ENCODE data around the gene ZEB1.
"Not testable (repeated sequence)": the region's sequence is repeated elsewhere in the genome, so short reads cannot be mapped to it uniquely, and the experiment has no call there.

Gene ZEB1

DNA sequence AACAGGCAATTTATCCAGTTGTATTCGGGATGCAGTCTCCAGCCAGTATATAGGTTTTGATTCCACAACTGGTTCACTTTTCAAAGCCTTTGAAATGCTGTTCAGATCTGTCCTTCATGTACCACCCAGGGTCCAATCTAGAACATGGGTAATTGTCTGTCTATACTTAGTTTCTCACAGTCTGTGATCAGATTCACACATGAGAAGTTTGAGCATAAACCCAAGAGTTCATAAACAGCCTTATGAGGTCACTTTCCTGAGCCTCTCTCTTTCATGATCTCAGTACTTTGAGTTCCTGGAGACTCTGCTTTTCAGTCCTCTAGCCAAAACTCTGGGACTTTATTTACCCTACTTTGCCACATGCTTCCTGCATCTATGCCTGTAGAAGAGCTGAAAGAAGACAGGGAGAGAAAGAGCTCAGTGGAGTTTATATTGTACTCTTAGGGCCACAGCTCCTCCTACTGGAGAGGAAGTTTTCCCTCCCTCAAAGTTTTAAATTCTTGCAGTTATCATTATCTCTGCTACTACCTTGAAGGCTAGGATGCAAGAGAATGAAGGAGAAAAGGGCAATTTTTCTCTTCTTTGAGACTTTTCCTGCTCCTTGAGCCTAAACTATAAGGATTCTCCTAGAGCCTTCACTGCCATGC, 172.0 kb downstream of the ZEB1 start:
- peak in 2 of 51 donors; percentile 1 to 2 for DNase-seq

DNA sequence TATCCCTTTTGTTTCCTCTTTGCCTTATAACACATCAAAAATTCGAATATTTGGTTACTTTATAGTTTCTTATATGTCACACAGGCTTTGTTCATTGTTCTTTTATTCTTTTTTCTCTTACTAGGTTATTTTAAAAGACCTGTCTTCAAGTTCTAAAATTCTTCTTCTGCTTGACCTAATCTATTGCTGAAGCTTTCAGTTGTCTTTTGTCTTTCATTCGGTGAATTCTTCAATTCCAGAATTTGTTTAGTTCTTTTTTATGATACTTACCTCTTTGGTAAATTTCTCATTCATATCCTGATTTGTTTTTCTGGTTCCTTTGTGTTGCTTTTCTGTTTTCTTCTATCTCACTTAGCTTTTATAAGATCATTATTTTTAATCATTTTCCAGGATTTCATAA, 188.4 kb downstream of the ZEB1 start:
- no peak for DNase-seq

DNA sequence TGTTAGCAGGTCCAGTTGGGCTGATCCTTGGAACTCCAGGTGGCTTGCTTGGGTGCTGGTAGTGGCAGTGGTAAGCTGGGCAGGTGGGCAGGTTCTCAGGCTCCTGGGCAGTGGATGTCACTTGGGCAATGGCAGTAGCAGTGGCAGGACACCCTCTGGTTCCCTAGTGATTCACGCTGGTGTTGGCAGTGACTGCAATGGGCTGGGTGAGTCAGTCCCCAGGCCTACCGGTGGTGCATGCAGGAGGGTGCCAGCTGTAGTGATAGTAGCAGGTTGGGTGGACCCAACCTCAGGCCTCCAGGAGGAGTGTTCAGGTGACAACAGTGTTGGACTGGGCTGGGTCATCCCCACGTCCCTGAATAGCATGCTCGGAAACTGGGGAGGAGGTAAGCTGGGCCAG, 189.2 kb downstream of the ZEB1 start:
- DNase-seq, result peak in 1 of 51 donors; percentile 0

DNA sequence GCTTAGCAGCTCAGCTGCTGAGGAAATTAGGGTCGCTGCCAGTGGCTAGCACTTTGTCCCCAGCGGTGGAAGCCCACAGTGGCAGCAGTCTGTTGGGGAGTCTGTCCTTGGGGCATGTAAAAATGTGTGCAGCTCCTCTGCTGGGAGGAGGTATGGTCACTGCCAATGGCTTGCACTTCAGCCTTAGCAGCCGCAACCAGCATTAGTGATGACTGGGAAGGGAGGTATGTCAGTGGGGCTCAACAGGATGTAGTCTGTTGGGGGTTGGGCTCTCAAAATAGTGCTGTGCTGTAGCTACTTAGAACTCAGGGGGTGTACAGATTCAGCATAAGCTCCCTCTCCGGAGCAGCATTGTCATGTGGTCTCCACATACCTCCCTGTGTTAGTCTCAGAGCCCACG, 189.9 kb downstream of the ZEB1 start:
- DNase-seq, result no peak

DNA sequence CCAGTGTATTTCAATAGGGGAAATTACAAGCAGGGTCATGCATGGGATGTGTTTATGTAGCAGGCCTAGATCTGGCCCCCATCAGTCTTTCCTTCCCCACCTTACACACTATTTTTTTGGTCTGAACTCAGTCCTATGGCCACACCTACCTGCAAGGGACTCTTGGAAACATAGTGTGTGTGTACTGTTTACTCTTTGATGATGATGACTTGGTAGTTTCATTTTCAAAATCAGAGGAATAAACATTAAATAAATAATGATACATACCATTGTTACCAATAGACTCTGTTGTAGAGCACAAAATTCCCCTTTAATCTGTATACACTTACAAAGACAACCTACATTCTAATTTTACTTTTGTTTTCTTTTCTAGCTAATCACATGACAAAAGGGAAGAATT, 191.0 kb downstream of the ZEB1 start:
- DNase-seq, result no peak

DNA sequence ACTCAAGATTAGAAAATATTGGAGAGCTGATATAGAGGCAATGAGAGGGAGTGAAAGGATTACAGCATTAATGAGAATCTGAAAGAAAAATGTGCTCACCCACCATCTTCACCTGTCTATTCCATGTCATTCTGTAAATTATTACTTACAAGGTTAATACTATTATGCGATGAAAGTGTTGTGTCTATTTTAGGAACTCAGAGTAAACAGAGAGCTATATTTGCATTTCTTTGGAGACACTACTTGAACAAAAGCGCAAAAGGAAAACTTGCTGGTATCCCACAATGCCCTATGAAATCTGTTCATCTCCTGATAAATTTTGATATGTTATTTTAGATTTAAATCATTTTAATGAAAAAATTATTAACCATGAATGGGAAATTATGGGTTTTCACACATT, 196.1 kb downstream of the ZEB1 start:
- no peak for DNase-seq

DNA sequence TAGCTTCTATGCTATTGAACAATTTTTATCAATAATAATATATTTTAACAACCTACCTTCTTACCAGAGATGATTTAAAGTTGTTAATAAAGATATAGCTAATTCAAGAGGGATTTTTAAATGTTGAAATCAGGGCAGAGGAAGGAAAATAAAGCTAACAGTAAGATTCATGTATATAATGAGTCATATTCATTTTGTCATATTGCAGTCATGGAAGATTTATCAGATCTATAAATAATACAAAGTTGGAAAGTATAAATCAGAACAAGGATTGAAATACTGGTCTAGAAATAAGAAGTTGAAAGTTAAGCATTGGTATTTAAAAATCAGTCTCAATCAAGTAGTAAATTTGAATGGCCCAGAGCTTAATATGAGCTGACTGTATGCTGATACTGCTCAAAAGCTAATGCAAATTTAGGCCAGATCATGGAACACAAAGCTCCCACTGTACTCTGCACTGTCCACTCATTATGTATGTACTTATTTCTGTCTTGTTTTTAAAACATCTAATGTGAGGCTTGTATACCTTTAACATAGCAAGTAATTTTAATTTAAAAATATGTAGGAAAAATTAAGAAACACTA, 196.9 kb downstream of the ZEB1 start:
- DNase-seq, result no peak

DNA sequence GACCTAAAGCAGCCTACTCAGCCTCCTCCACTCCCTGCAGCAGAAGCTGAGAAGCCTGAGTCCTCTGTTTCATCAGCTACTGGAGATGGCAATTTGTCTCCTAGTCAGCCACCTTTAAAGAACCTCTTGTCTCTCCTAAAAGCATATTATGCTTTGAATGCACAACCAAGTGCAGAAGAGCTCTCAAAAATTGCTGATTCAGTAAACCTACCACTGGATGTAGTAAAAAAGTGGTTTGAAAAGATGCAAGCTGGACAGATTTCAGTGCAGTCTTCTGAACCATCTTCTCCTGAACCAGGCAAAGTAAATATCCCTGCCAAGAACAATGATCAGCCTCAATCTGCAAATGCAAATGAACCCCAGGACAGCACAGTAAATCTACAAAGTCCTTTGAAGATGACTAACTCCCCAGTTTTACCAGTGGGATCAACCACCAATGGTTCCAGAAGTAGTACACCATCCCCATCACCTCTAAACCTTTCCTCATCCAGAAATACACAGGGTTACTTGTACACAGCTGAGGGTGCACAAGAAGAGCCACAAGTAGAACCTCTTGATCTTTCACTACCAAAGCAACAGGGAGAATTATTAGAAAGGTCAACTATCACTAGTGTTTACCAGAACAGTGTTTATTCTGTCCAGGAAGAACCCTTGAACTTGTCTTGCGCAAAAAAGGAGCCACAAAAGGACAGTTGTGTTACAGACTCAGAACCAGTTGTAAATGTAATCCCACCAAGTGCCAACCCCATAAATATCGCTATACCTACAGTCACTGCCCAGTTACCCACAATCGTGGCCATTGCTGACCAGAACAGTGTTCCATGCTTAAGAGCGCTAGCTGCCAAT, 202.2 kb downstream of the ZEB1 start:
- DNase-seq, result no peak

DNA sequence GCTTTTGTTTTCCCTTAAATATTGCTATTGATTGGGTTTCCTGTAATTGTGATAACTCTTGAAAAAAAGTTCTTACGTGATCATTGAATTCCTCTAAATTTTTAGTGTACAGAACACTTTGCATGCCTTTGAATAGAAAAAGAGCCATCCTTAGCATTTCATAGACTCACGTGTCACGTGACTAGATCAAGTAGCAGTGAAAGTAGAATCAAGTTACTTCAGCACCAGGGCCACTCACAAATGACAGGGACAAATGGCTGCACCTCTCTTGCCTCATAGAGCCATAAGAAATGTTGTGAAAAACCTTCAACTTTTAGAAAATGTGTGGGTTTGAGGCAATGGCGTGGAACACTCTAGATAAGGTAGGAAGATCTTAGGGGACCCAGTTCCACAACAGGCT, 203.8 kb downstream of the ZEB1 start:
- DNase-seq, result no peak

DNA sequence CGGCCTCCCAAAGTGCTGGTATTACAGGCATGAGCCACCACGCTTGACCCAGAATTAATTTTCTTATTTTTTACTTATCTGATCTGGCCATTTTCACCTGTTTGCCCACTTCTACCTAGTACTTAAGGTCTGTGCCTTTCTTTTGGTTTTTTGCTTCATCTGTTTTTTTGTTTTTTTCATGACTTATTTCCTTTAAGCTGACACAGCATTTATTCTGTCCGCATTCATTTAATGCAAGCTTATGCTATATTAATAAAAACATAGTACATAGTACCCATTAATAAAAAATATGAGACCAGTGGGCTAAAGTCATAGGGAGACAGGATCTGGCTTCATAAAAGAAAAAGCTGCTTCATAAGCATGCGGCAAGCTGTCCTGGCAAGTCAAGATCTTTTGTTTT, 205.4 kb downstream of the ZEB1 start:
- no peak for DNase-seq

DNA sequence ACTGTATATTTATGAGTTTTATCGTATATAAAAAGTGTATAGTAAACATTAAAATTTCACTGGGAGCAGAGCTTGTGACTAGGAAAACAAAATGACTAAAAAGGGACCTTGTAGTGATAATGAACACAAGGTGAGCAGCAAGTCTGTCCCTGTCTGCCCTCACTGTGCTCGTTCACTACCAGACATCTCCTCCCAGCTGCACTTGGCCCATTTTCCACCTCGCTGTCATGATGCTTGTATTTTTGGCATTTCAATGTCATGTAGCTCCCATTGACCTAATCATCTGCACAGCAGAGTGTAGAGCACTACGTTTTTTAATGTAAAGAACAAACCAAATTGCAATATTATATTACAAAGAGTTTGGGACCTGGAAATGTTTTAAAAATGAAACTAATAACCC, 207.2 kb downstream of the ZEB1 start:
- DNase-seq, result no peak

DNA sequence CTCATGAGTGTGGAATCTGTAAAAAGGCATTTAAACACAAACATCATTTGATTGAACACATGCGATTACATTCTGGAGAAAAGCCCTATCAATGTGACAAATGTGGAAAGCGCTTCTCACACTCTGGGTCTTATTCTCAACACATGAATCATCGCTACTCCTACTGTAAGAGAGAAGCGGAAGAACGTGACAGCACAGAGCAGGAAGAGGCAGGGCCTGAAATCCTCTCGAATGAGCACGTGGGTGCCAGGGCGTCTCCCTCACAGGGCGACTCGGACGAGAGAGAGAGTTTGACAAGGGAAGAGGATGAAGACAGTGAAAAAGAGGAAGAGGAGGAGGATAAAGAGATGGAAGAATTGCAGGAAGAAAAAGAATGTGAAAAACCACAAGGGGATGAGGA, 207.7 kb downstream of the ZEB1 start:
- peak in 1 of 51 donors; percentile 3 for DNase-seq

DNA sequence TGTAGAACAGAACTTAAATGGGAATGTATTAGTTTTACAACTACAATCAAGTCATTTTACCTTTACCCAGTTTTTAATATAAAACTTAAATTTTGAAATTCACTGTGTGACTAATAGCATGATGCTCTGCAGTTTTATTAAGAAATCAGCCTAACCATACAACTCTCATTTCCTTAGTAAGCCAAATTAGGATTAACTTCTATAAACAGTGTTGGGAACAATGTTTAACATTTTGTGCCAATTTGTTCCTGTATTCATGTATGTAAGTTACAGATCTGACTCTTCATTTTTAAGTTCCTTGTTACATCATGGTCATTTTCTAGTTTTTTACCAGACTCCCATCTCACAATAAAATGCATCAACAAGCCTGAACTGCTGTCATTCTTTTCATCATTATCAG, 209.8 kb downstream of the ZEB1 start:
- no peak for DNase-seq

DNA sequence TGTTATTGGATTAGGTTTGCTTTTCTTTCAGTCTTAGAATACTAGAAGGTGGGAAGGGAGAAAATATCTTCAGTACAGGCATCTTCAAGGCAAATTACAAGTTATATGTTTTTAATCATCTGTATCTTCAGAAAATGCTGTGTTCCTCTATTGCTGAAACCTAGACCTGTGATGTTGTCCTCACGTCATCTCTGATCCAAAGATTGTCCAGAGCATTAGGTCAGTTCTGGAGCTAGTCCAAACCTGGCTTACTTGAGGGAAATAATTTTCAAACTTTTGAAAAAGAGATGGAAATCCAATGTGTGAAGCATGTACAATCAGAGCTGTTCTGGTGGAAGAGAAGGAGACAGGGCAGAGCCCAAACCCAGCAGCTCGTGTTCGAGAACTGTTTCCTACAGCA, 217.3 kb downstream of the ZEB1 start:
- DNase-seq, result no peak

DNA sequence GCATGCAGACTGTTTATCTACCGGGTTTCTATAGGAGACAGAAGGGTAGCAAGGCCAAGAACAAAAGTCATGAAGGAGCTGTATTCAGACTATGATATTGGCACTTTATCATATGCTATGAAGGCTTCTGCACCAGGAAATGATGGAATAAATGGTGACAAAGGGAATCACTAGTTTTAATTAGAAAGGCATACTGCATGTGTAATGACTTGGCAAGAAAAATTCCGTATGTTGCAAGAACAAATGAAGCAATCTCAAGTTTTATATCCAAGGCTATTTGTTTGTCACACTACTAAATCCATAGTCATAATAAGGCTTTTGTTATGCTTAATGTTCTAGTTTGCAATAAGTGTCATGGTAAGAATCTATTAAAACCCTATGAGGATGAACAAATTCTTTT, 230.9 kb downstream of the ZEB1 start:
- no peak for DNase-seq

DNA sequence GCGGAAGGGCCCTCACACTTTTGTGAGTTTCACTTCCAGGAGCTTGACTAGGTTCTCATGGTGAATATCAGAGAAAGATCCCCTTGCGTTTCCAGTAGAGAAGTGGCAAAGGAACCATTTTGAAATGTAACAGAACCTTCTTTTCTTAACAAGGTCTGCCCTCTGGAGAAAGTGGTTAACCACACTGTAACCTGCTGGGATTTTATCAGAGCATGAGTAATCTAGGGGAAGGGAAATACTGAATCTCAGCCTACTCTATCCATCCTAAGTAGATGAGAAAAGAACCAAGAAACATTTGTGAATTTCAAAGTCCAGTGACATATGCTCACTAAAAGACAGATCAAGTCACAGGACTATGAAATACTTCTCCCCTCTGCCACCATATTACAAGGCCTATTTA, 235.5 kb downstream of the ZEB1 start:
- no peak for DNase-seq

DNA sequence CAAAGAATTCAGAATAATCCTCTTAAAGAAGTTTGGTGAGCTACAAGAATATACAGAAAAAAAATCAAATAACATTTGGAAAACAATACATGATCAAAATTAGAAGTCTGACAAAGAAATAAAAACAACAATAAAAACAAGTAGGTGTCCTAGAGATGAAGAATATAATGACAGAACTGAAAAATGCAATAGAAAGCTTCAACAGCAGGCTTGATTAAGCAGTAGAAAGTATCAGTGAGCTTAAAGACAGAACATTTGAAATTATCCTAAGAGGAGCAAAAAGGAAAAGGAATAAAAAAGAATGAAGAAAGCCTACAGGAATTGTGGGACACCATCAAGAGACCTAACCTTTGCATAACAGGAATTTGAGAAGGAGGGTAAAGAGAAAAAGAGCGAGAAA, 238.8 kb downstream of the ZEB1 start:
- no peak for DNase-seq

DNA sequence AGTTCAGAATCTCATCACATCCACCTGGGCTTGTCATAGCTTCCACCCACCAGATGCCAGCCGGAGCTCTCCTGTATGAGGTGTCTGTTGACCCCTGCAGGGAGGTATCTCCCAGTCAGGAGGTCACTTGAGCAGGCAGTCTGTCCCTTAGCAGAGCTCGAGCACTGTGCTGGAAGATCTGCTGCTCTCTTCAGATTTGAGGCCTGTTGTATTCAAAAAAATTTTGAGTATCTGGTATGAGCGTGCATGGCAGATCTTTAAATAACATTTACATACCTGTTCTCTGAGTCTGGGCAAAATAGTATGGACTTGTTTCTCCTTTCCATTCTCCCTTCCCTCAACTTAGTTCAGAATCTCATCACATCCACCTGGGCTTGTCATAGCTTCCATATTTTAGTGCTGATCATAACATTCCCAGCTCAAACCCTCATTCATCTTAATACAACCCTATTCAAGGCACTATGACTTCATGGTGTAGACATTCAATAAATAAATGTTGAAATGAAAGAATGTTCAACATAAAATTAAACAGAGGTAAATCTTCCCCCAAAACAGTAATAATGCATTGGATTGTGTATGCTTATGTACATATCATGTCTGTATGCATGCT, 249.3 kb downstream of the ZEB1 start:
- DNase-seq, result not testable (repeated sequence)

DNA sequence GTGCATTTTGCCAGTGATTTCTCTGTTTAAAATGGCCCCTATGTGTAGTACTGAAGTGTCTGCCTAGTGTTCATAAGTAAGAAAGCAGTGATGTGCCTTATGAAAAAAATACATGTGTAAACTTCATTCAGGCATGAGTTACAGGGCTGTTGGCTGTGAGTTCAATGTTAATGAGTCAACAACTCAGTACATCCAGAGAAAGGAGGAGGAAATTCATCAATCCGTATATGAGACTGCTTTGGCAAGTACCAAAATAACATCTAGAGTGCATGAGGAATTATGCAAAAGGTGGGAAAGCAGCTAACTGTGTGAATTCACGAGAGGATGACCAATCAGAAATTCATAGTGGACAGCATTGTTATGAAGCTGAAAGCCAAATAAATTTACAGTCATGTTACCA, 255.6 kb downstream of the ZEB1 start:
- no peak for DNase-seq

DNA sequence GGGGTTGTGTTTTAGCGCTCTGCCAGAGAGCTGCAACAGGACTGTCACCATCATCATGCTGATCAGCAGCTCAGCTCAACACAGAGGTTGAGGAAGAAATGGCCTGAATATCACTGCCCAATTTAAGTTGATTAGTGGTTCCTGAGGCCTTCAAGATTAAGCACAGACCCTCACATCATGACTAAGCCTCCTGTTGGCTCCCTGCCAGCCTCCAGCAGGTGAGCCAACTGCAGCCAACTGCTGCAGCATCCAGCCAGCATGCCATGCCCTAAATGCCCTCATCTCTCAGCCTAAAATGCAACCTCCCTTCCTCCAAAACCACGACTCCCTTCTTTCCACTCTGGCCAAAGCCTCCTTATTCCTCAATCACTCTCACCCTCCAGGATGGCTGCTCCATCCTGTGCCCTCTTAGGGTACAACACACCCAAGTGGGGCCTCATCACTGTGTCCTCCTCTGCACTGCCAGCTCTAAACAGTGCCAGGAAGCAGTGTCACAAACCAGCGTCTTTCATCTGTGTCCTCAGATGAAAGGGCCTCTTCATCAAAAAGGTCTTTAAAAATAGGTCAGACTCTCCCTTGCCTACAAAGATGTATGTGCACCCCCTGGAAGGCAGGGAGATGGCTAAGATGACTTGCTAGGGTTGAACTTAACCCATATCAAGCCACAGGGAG, 259.3 kb downstream of the ZEB1 start:
- DNase-seq, result no peak

DNA sequence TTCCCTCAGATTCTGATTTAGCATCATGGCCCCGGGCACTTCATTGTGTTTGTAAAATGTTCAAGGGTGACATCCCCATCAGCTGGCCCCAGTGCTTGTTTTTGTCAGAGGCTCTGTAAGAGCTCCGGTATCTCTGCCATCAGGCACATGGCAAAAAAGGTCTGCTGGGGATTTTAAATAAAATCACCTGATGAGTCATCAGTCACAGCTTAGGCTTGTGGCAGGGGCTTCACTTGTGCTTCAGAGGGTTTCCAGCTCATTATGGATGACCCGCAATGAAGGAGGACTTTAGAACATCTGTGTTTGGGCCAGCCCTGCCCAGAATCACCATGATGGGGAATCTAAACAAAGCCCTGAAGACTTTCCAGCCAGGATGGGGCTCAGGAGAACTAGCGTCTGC, 259.9 kb downstream of the ZEB1 start:
- DNase-seq, result no peak

Measured in hypothalamus (tissue), 51 donors.